ENCODE results near the gene CCDC18. TPM values are rescaled to one million over a fixed set of nuclear protein-coding genes. Genes with fewer than 3 reads are reported as not detected.

Gene CCDC18
- total RNA-seq, 1 donor from 2014 or later, result 16.9 TPM

DNA sequence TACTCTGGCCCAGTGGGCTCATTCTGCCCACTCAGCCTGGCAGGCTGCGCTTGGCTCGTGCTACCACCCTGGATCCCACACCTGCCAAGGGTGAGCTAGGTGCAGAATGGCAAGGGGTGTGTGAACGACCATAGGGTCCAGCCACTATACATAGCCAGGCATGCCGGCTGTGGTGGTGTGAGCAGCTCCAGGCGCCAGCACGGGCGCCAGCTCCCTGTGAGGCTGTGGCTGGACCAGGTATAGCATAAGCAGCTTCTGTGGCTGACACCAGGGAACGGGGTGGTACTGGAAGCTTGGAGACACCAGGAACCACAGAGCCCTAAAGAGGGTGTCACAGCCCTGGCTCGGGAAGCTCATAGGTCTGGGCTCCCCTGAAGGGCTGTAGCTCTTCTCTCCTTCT is 18.6 kb downstream of the CCDC18 start:
- H3K27me3 ChIP-seq (ENCODE audit: control insufficient read depth, insufficient read depth, low read length), result no peaks in the 10 kb centered on the region
- TF ChIP-seq, protein P1, sequence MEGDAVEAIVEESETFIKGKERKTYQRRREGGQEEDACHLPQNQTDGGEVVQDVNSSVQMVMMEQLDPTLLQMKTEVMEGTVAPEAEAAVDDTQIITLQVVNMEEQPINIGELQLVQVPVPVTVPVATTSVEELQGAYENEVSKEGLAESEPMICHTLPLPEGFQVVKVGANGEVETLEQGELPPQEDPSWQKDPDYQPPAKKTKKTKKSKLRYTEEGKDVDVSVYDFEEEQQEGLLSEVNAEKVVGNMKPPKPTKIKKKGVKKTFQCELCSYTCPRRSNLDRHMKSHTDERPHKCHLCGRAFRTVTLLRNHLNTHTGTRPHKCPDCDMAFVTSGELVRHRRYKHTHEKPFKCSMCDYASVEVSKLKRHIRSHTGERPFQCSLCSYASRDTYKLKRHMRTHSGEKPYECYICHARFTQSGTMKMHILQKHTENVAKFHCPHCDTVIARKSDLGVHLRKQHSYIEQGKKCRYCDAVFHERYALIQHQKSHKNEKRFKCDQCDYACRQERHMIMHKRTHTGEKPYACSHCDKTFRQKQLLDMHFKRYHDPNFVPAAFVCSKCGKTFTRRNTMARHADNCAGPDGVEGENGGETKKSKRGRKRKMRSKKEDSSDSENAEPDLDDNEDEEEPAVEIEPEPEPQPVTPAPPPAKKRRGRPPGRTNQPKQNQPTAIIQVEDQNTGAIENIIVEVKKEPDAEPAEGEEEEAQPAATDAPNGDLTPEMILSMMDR (IDR thresholded peaks at IDR 0.05; ENCODE audit: insufficient read depth, low read length, poor library complexity, severe bottlenecking), result no peak
- H3K4me3 ChIP-seq (ENCODE audit: low read depth, low read length), result no peak overlapping the region
- no peak for DNase-seq (ENCODE audit: low read depth)
- H3K36me3 ChIP-seq (ENCODE audit: control insufficient read depth, insufficient read depth, low read length), result peaks cover 4% of the 10 kb centered on the region

DNA sequence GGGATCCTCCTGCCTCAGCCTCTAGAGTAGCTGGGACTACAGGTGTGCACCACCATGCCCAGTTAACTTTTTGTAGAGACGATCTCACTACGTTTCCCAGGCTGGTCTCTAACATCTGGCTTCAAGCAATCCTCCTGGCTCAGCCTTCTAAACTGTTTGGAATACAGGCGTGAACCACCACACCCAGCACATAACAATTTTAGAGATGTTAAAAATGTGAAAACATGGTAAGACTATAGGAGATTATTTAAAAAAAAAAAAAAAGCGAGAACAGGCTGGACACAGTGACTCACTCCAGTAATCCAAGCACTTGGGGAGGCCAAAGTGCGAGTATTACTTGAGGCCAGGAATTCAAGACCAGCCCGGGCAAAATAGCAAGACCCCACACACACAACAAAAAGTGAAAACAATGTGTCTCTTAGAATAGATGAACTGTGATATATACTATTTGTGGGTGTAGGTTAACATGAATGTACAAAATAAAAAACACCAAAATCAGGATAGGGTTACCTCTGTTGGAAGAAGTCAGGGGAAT is 19.6 kb downstream of the CCDC18 start:
- TF ChIP-seq, protein P1 (IDR thresholded peaks at IDR 0.05; ENCODE audit: insufficient read depth, low read length, poor library complexity, severe bottlenecking), result no peak
- H3K36me3 ChIP-seq (ENCODE audit: control insufficient read depth, insufficient read depth, low read length), result peaks cover 4% of the 10 kb centered on the region
- H3K4me3 ChIP-seq (ENCODE audit: low read depth, low read length), result no peak overlapping the region
- no peaks in the 10 kb centered on the region for H3K27me3 ChIP-seq (ENCODE audit: control insufficient read depth, insufficient read depth, low read length)
- DNase-seq (ENCODE audit: low read depth), result no peak

DNA sequence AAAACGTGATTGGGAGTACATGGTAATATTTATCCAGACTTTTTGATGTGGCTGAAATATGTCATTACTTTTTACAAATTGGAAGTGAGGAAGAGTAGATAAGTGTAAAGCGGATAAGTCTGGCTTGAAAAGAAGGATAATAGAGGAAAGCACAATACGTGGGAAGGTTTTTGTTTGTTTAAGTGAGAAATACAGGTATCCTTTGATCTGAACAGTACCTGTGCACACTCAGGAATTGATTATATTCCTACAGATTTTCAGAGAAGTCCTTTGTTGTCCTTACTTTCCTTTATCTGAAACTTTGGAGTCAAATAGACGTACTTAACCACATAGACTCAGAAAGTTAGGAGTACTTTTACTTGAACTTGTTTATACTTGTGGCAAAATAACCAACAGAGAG is 20.2 kb downstream of the CCDC18 start:
- TF ChIP-seq, protein P1 (IDR thresholded peaks at IDR 0.05; ENCODE audit: insufficient read depth, low read length, poor library complexity, severe bottlenecking), result no peak
- DNase-seq (ENCODE audit: low read depth), result no peak
- no peaks in the 10 kb centered on the region for H3K27me3 ChIP-seq (ENCODE audit: control insufficient read depth, insufficient read depth, low read length)
- peaks cover 4% of the 10 kb centered on the region for H3K36me3 ChIP-seq (ENCODE audit: control insufficient read depth, insufficient read depth, low read length)
- no peak overlapping the region for H3K4me3 ChIP-seq (ENCODE audit: low read depth, low read length)

DNA sequence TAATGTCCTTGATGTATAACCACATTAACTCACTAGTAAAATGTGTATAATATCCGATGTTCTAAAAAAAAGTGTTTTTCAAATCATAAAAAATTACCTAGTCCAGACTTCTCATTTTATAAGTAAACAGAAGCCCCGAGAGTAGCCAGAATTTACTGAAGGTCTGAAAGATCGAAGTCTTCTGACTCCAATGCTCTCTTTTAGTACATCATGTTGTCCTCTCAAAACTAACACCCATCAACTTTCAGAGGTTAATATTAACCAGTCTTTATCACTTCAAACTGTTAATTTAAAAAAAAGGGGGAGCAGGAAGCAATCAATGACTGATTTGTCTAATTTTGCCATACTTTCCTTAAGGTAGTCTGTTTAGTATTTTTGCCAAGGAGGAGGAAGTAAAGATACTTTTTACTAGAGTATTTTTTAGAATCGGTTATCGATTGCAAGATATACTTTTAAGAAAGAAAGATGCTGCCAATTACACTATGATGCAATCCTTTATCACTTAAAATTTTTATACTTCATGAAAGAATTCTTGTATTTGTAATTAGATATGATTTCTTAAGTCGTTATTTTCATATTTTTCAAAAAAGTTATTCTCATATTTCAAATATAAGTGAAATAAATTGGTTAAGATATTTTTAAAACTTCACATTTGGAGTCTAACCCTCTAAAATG is 25.5 kb downstream of the CCDC18 start:
- TF ChIP-seq, protein P1 (IDR thresholded peaks at IDR 0.05; ENCODE audit: insufficient read depth, low read length, poor library complexity, severe bottlenecking), result no peak
- Histone ChIP-seq H3K4me3 (ENCODE audit: low read depth, low read length) (no peak overlapping the region), H3K36me3 (ENCODE audit: control insufficient read depth, insufficient read depth, low read length) (no peaks in the 10 kb centered on the region), H3K27me3 (ENCODE audit: control insufficient read depth, insufficient read depth, low read length) (no peaks in the 10 kb centered on the region)
- DNase-seq (ENCODE audit: low read depth), result no peak

DNA sequence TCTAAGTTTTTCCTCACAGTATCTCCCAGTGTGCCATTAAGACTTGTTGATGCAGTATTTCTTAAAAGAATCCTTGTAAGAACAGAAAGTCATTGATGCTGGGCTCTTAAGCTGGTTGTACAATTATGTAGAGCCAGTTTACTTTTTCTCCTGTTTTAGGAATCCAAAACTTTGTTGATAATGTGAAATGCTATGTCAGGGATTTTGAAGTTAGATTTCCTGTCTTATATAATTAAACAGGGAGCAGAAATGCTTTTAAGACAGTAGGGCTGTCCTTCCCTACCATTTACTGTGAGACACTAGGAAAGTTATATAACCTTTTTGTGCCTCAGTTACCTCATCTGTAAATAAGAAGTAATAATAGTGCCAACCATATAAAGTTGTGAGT is 26.0 kb downstream of the CCDC18 start:
- TF ChIP-seq, protein P1 (IDR thresholded peaks at IDR 0.05; ENCODE audit: insufficient read depth, low read length, poor library complexity, severe bottlenecking), result no peak
- Histone ChIP-seq H3K36me3 (ENCODE audit: control insufficient read depth, insufficient read depth, low read length) (no peaks in the 10 kb centered on the region), H3K27me3 (ENCODE audit: control insufficient read depth, insufficient read depth, low read length) (no peaks in the 10 kb centered on the region), H3K4me3 (ENCODE audit: low read depth, low read length) (no peak overlapping the region)
- no peak for DNase-seq (ENCODE audit: low read depth)

DNA sequence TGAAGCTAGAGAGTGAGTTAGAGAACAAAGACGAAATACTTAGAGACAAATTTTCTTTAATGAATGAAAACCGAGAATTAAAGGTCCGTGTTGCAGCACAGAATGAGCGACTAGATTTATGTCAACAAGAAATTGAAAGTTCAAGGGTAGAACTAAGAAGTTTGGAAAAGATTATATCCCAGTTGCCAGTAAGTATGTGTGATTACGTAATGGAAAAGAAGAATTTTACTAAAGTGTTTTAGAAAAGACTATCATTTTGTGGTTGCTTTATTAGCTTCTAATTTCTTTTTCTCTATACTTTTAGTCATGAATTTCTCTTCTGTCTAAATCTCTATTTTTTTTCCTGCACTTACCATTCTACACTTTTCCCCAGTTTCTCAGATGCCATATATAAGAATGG is 26.7 kb downstream of the CCDC18 start:
- TF ChIP-seq, protein P1 (IDR thresholded peaks at IDR 0.05; ENCODE audit: insufficient read depth, low read length, poor library complexity, severe bottlenecking), result no peak
- DNase-seq (ENCODE audit: low read depth), result no peak
- Histone ChIP-seq H3K36me3 (ENCODE audit: control insufficient read depth, insufficient read depth, low read length) (no peaks in the 10 kb centered on the region), H3K27me3 (ENCODE audit: control insufficient read depth, insufficient read depth, low read length) (no peaks in the 10 kb centered on the region), H3K4me3 (ENCODE audit: low read depth, low read length) (no peak overlapping the region)
